ENCODE measurements around the gene IL2RA. TPM values are rescaled to one million over a fixed set of nuclear protein-coding genes. Genes with fewer than 3 reads are reported as not detected.

Gene IL2RA
- total and polyA plus RNA-seq, 10 of the 15 experiments (the other 5 are each of a cell fraction or from before 2014, with no cell fraction given) = 2.2 to 6.0 (median 4.9) TPM

DNA sequence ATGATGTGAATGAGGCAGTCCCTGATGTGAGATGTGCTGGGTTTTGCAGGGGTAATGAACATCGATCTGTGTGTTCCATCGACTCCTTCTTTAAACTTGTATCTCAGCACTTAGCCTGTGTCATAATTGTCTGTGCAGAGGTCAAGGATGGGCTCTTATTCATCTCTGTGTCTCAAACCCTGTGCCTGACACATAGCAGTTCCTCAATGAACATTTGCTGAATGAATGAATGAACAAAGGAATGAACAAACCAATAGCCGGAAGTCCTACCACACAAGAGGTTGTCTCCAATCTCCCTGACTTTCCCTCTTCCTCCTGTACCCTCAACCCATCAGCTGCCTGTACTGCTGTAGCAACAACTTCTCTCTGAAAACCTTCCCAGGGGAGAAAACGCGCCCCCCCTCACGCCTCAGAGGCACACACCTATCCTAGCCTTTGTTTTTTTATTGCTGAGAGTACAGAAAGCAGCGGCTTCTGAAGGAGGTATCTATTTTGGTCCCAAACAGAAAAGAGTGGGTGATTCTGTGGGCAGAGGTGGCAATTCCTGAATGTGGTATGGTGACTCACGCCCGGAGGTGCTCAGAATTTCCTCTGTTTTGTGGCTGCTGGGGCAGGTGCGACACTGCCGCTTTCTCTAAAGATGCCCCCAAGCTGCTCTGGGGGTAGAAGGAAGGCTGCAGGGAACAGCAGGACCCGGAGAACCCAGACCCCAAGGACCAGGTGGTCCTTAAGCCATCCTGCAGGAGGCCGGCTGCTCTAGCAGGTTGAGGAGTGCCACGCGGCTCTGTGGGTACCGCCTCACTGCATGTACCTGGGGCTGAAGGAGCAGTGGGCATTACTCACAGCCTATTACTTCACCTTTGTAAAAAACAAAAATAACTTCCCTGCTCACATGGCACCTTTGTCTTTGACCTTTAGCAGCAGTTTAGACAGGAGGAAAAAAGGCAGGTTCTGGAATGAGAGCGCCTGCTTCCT, 9.6 kb downstream of the IL2RA start (continued):
- TF ChIP-seq JUND (IDR thresholded peaks at IDR 0.05; ENCODE audit: low read depth, low read length) (peak; percentile 55; the same call in 1 of the 2 replicates), MTA3 (IDR thresholded peaks at IDR 0.05; ENCODE audit: borderline replicate concordance, low read length) (0 out of 2 replicates have a peak, but pooled peaks have one; percentile 76), RELA (IDR thresholded peaks at IDR 0.05; ENCODE audit: borderline replicate concordance, partially characterized antibody) (no peak), TCF12 (IDR thresholded peaks at IDR 0.05; ENCODE audit: low read depth, low read length) (peak; percentile 85), FOXM1 (IDR thresholded peaks at IDR 0.05; ENCODE audit: low read depth, low read length) (peak; percentile 89), KAT2A (conservative IDR thresholded peaks at IDR 0.05; ENCODE audit: control insufficient read depth, low read depth, low read length) (no peak), POLR2A (IDR thresholded peaks at IDR 0.05; ENCODE audit: low read depth, low read length) (no peak), PAX5 (IDR thresholded peaks at IDR 0.05; ENCODE audit: borderline replicate concordance, low read depth, low read length) (peak; percentile 86; the same call in 1 of the 2 replicates), BMI1 (IDR thresholded peaks at IDR 0.05; ENCODE audit: borderline replicate concordance) (peak; percentile 80; the same call in 1 of the 2 replicates), POLR2AphosphoS5 (IDR thresholded peaks at IDR 0.05; ENCODE audit: low read length) (no peak), EED (IDR thresholded peaks at IDR 0.05; ENCODE audit: low read depth) (peak; percentile 95), EGR1 (IDR thresholded peaks at IDR 0.05; ENCODE audit: borderline replicate concordance in 1 of 2, low read depth in 2 of 2, low read length in 2 of 2) (peak in 1 of 2 experiments; percentile 75; a peak in 2 of 3 replicates), NR2F1 (conservative IDR thresholded peaks at IDR 0.05) (peak; percentile 81), PAX8 (IDR thresholded peaks at IDR 0.05) (no peak), DPF2 (IDR thresholded peaks at IDR 0.05) (peak; percentile 95)
- TF ChIP-seq, protein P1, sequence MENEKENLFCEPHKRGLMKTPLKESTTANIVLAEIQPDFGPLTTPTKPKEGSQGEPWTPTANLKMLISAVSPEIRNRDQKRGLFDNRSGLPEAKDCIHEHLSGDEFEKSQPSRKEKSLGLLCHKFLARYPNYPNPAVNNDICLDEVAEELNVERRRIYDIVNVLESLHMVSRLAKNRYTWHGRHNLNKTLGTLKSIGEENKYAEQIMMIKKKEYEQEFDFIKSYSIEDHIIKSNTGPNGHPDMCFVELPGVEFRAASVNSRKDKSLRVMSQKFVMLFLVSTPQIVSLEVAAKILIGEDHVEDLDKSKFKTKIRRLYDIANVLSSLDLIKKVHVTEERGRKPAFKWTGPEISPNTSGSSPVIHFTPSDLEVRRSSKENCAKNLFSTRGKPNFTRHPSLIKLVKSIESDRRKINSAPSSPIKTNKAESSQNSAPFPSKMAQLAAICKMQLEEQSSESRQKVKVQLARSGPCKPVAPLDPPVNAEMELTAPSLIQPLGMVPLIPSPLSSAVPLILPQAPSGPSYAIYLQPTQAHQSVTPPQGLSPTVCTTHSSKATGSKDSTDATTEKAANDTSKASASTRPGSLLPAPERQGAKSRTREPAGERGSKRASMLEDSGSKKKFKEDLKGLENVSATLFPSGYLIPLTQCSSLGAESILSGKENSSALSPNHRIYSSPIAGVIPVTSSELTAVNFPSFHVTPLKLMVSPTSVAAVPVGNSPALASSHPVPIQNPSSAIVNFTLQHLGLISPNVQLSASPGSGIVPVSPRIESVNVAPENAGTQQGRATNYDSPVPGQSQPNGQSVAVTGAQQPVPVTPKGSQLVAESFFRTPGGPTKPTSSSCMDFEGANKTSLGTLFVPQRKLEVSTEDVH (IDR thresholded peaks at IDR 0.05; ENCODE audit: low read depth, partially characterized antibody) = peak; percentile 58
- TF ChIP-seq, protein P2, sequence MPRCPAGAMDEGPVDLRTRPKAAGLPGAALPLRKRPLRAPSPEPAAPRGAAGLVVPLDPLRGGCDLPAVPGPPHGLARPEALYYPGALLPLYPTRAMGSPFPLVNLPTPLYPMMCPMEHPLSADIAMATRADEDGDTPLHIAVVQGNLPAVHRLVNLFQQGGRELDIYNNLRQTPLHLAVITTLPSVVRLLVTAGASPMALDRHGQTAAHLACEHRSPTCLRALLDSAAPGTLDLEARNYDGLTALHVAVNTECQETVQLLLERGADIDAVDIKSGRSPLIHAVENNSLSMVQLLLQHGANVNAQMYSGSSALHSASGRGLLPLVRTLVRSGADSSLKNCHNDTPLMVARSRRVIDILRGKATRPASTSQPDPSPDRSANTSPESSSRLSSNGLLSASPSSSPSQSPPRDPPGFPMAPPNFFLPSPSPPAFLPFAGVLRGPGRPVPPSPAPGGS (IDR thresholded peaks at IDR 0.05; ENCODE audit: borderline replicate concordance, insufficient read depth, low read depth, low read length, poor library complexity, severe bottlenecking) = peak; percentile 70
- TF ChIP-seq, protein P3, sequence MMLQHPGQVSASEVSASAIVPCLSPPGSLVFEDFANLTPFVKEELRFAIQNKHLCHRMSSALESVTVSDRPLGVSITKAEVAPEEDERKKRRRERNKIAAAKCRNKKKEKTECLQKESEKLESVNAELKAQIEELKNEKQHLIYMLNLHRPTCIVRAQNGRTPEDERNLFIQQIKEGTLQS (IDR thresholded peaks at IDR 0.05; ENCODE audit: borderline replicate concordance, extremely low read depth, low read depth, low read length) = no peak
- TF ChIP-seq, protein P4, sequence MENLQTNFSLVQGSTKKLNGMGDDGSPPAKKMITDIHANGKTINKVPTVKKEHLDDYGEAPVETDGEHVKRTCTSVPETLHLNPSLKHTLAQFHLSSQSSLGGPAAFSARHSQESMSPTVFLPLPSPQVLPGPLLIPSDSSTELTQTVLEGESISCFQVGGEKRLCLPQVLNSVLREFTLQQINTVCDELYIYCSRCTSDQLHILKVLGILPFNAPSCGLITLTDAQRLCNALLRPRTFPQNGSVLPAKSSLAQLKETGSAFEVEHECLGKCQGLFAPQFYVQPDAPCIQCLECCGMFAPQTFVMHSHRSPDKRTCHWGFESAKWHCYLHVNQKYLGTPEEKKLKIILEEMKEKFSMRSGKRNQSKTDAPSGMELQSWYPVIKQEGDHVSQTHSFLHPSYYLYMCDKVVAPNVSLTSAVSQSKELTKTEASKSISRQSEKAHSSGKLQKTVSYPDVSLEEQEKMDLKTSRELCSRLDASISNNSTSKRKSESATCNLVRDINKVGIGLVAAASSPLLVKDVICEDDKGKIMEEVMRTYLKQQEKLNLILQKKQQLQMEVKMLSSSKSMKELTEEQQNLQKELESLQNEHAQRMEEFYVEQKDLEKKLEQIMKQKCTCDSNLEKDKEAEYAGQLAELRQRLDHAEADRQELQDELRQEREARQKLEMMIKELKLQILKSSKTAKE (IDR thresholded peaks at IDR 0.05; ENCODE audit: low read depth, poor library complexity, severe bottlenecking) = peak; percentile 94
- TF ChIP-seq, protein P5, sequence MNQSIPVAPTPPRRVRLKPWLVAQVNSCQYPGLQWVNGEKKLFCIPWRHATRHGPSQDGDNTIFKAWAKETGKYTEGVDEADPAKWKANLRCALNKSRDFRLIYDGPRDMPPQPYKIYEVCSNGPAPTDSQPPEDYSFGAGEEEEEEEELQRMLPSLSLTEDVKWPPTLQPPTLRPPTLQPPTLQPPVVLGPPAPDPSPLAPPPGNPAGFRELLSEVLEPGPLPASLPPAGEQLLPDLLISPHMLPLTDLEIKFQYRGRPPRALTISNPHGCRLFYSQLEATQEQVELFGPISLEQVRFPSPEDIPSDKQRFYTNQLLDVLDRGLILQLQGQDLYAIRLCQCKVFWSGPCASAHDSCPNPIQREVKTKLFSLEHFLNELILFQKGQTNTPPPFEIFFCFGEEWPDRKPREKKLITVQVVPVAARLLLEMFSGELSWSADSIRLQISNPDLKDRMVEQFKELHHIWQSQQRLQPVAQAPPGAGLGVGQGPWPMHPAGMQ (IDR thresholded peaks at IDR 0.05; ENCODE audit: borderline replicate concordance) = no peak
